ENCODE results near the gene CASQ2. TPM values are rescaled to one million over a fixed set of nuclear protein-coding genes. Genes with fewer than 3 reads are reported as not detected.

Gene CASQ2
- polyA plus RNA-seq, 3 donors: not detected

DNA sequence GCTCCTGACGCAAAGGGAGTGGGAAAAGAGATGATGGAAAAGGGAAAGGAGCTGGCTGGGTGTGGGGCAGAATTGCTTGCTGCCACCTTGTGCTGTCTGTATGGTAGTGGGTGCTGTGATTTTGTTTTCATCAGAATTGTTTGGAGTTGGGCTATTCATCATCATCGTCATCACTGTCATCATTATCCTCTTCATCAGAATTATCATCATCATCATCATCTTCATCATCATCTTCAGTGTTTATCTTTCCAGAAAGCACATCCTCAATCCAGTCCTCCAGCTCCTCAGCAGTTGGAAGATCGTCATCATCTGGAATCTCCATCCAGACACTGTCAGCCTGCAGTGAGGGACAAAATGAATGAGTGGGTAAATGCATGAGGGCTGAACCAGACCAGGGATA, 67.4 kb downstream of the CASQ2 start:
- Histone ChIP-seq H3K4me3 (replicated peaks in 1 of 3; ENCODE audit: low read depth in 2 of 3, low read length in 3 of 3) (no peak overlapping the region), H3K9ac (ENCODE audit: insufficient read depth, low read length, poor library complexity, severe bottlenecking) (no peak overlapping the region), H3K4me1 (ENCODE audit: control insufficient read depth in 1 of 2, insufficient read depth in 2 of 2, low read length in 2 of 2) (no peaks in the 10 kb centered on the region), H2AFZ (ENCODE audit: insufficient read depth, low read depth, low read length, poor library complexity, severe bottlenecking) (no peak overlapping the region), H3K79me2 (ENCODE audit: insufficient read depth, low read length) (no peaks in the 10 kb centered on the region), H3K27me3 (ENCODE audit: control insufficient read depth in 2 of 2, insufficient read depth in 2 of 2, low read length in 2 of 2) (no peaks in the 10 kb centered on the region), H3K36me3 (replicated peaks in 1 of 2; ENCODE audit: control insufficient read depth in 1 of 2, insufficient read depth in 2 of 2, low read length in 2 of 2) (no peaks in the 10 kb centered on the region), H3K27ac (ENCODE audit: low read depth in 1 of 2, low read length in 2 of 2) (no peak overlapping the region), H3K4me2 (replicated peaks; ENCODE audit: extremely low read depth, low read length, poor library complexity, severe bottlenecking) (no peak overlapping the region), H4K20me1 (ENCODE audit: insufficient read depth, low read length) (no peaks in the 10 kb centered on the region), H3K9me3 (replicated peaks in 1 of 2; ENCODE audit: control insufficient read depth in 1 of 2, insufficient read depth in 1 of 2, low read length in 2 of 2) (no peaks in the 10 kb centered on the region)
- TF ChIP-seq, protein P1, sequence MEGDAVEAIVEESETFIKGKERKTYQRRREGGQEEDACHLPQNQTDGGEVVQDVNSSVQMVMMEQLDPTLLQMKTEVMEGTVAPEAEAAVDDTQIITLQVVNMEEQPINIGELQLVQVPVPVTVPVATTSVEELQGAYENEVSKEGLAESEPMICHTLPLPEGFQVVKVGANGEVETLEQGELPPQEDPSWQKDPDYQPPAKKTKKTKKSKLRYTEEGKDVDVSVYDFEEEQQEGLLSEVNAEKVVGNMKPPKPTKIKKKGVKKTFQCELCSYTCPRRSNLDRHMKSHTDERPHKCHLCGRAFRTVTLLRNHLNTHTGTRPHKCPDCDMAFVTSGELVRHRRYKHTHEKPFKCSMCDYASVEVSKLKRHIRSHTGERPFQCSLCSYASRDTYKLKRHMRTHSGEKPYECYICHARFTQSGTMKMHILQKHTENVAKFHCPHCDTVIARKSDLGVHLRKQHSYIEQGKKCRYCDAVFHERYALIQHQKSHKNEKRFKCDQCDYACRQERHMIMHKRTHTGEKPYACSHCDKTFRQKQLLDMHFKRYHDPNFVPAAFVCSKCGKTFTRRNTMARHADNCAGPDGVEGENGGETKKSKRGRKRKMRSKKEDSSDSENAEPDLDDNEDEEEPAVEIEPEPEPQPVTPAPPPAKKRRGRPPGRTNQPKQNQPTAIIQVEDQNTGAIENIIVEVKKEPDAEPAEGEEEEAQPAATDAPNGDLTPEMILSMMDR (IDR thresholded peaks at IDR 0.05): no peak
- no peak overlapping the region for H3K27ac Mint-ChIP-seq
- no peaks in the 10 kb centered on the region for H3K9me3 Mint-ChIP-seq
- H3K4me1 Mint-ChIP-seq: no peaks in the 10 kb centered on the region
- 100% methylated on average over 1 of the region's 3 CpGs for WGBS (ENCODE audit: insufficient coverage)
- H3K27me3 Mint-ChIP-seq (ENCODE audit: low read depth in 3 of 3): peaks cover 1 to 4% (median 2%) of the 10 kb centered on the region in 3 donors
- intact Hi-C loops (cut with micrococcal nuclease): no loop called here
- H3K36me3 Mint-ChIP-seq: no peaks in the 10 kb centered on the region
- DNase-seq: no peak
- H3K4me3 Mint-ChIP-seq: no peak overlapping the region

DNA sequence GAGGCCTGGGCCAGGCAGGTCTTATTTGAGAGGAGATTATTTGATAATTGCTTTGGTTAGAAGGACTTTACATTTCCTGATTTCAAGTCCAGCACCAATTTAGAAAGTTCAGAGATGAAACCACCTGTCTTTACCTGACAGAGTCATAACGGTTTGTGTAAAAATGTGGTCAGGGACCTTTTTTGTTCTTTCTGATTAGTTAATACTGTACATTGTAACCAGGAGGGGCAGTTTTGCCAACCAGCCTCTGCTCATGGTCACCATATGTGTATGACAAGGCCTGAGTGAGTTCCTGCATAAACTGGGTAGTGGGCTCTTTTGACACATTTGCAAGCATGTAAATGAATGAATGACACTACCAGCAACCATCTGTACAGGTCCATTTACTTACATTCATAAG, 70.9 kb downstream of the CASQ2 start:
- peaks cover 0 to 1% of the 10 kb centered on the region in 2 donors for H3K36me3 Mint-ChIP-seq
- peaks cover 0 to 4% (median 0%) of the 10 kb centered on the region in 3 donors for H3K27me3 Mint-ChIP-seq (ENCODE audit: low read depth in 3 of 3)
- no peak overlapping the region for H3K4me3 Mint-ChIP-seq
- Histone ChIP-seq H3K4me2 (replicated peaks; ENCODE audit: extremely low read depth, low read length, poor library complexity, severe bottlenecking) (no peak overlapping the region), H3K9me3 (replicated peaks in 1 of 2; ENCODE audit: control insufficient read depth in 1 of 2, insufficient read depth in 1 of 2, low read length in 2 of 2) (no peaks in the 10 kb centered on the region), H4K20me1 (ENCODE audit: insufficient read depth, low read length) (no peaks in the 10 kb centered on the region), H3K4me3 (replicated peaks in 1 of 3; ENCODE audit: low read depth in 2 of 3, low read length in 3 of 3) (no peak overlapping the region), H3K27me3 (ENCODE audit: control insufficient read depth in 2 of 2, insufficient read depth in 2 of 2, low read length in 2 of 2) (no peaks in the 10 kb centered on the region), H3K79me2 (ENCODE audit: insufficient read depth, low read length) (no peaks in the 10 kb centered on the region), H3K9ac (ENCODE audit: insufficient read depth, low read length, poor library complexity, severe bottlenecking) (no peak overlapping the region), H2AFZ (ENCODE audit: insufficient read depth, low read depth, low read length, poor library complexity, severe bottlenecking) (no peak overlapping the region), H3K4me1 (ENCODE audit: control insufficient read depth in 1 of 2, insufficient read depth in 2 of 2, low read length in 2 of 2) (no peaks in the 10 kb centered on the region), H3K27ac (ENCODE audit: low read depth in 1 of 2, low read length in 2 of 2) (no peak overlapping the region), H3K36me3 (replicated peaks in 1 of 2; ENCODE audit: control insufficient read depth in 1 of 2, insufficient read depth in 2 of 2, low read length in 2 of 2) (no peaks in the 10 kb centered on the region)
- DNase-seq: no peak
- H3K9me3 Mint-ChIP-seq: no peaks in the 10 kb centered on the region
- TF ChIP-seq, protein P1 (IDR thresholded peaks at IDR 0.05): no peak
- H3K27ac Mint-ChIP-seq: no peak overlapping the region
- WGBS (ENCODE audit: insufficient coverage): no CpG with 5 or more reads among the region's 1 CpG
- intact Hi-C loops (cut with micrococcal nuclease): no loop called here
- H3K4me1 Mint-ChIP-seq: no peaks in the 10 kb centered on the region
